Transverse colon (tissue), 3 donors: ENCODE measurements around the gene PDLIM1.

Source experiments
- POLR2A ChIP-seq: fragments of 450-650 bp; IDR thresholded peaks from one replicate; pipeline ENCODE4 v1.6.1; 2016; ENCODE audit warnings: antibody characterized with exemption, mild to moderate bottlenecking, moderate library complexity
- TF ChIP-seq, protein P1 (sequence below), 5 experiments: fragments of 200-600 bp in 3 of 5; fragments of 450-650 bp in 2 of 5; sonication (generic) in 3 of 5; IDR thresholded peaks; 1 replicate in 2 of 5; 2 replicates in 3 of 5; pipeline ENCODE4 v1.5.1; 2016 to 2017; ENCODE audit warnings: antibody characterized with exemption in 5 of 5, inconsistent platforms in 3 of 5, mild to moderate bottlenecking in 2 of 5, moderate library complexity in 1 of 5

DNA sequence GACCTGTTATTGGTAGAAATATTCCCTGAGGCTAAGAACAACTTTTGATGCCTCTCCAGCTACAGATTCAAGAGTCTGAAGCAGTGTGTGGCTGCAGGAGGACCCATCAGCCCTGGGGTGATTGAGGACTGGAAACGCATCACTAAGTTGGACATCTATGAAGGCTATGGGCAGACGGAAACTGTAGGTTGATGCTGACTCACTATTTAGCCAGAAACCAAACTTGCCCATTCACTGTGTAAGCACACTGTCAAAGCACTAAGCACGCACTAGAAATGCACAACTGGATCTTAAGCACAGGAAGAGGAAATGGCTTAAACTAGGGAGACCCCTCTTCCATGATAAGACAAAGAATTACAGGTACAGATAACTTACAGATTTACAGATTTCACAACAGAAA is 76.0 kb downstream of the PDLIM1 start:
- TF ChIP-seq, protein P1, sequence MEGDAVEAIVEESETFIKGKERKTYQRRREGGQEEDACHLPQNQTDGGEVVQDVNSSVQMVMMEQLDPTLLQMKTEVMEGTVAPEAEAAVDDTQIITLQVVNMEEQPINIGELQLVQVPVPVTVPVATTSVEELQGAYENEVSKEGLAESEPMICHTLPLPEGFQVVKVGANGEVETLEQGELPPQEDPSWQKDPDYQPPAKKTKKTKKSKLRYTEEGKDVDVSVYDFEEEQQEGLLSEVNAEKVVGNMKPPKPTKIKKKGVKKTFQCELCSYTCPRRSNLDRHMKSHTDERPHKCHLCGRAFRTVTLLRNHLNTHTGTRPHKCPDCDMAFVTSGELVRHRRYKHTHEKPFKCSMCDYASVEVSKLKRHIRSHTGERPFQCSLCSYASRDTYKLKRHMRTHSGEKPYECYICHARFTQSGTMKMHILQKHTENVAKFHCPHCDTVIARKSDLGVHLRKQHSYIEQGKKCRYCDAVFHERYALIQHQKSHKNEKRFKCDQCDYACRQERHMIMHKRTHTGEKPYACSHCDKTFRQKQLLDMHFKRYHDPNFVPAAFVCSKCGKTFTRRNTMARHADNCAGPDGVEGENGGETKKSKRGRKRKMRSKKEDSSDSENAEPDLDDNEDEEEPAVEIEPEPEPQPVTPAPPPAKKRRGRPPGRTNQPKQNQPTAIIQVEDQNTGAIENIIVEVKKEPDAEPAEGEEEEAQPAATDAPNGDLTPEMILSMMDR (IDR thresholded peaks at IDR 0.05), result no peak
- TF ChIP-seq POLR2A, result no peak
